ENCODE data around the gene VPS37C.
A peak's percentile ranks its signal among the peaks of the same experiment; 100 is the strongest.
"Not testable (repeated sequence)": the region's sequence is repeated elsewhere in the genome, so short reads cannot be mapped to it uniquely, and the experiment has no call there.

Gene VPS37C

DNA sequence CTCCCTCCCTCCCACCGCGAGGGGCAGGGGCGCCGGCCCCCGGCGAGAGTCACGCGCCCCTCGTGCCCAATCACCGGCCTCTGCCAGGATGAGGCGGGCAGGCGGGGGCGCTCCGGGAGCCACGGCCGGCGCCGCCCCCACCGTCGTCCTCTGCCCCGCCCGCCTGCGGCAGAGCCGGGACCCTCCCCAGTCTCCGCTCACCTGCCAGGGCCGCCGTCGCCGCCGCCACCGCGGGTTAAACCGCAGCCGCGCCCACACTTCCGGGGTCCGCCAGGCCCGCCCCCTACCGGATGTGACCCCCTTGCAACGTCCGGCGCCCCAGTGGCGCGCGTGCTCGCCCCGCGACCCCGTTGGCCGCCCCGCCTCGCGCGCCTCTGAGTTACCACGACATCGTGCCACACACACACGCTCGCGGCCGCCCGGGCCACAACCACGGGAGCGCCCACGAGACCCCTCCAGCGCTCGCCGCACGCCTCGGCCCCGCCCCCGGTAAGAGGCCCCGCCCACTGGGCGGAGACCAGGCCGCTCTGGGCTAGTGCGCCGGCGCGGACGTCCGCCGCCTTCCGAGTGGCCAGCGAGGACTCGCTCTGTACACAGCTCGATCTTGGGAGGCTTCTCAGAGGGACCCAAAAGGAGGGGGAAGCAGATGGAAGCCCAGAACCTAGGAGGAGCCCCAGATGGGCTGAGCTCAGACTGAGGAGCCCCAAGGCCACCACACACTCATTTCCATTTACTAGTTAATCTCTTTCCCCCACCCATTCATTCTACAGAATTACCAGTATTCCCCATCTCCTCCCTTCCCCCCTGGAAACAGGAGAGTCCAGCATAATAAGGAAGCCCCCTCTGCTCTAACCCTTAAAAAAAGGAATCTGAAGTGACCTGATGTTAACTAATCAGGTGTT lies at the start of gene VPS37C:
VPS37C (minus strand) TSS at position 237 of the 902 bp plus-strand sequence. CDS start 22,597 bp downstream, outside the sequence.
- ATAC-seq = peak; percentile 91
- peak within 1 kb of the TSS; percentile 94 to 98 for H3K4me3 Mint-ChIP-seq
- peaks cover 0 to 6% of the 10 kb centered on the region in 2 donors for H3K9me3 Mint-ChIP-seq
- H3K4me1 Mint-ChIP-seq = peaks cover 72% of the 10 kb centered on the region
- DNase-seq = peak; percentile 95 to 98
- H3K27me3 Mint-ChIP-seq = no peaks in the 10 kb centered on the region
- peak within 1 kb of the TSS; percentile 92 to 95 for H3K27ac Mint-ChIP-seq

DNA sequence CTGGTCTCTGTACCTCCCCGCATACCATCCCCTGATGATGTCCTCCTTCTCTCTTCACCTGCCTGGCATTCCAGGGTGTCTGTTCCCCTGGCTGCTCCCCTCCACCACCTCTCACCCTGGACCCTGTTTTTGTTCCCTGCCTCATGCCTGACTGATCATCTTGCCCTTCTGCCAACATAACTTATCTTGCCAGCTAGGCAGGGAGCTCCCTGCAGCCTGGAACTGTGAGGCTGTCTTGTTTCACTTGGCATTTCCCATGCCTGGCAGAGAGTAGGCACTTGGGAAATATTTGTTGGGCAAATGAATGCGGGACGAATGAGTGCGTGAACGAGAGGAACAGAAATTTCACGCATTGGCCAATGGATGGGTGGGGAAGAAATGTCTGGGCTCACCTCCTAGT lies 49.4 kb upstream of the VPS37C start:
- not testable (repeated sequence) for H3K4me1 Mint-ChIP-seq, H3K27ac Mint-ChIP-seq, H3K27me3 Mint-ChIP-seq, H3K4me3 Mint-ChIP-seq, ATAC-seq, H3K9me3 Mint-ChIP-seq, DNase-seq

GRCh38 chr11:61207636-61208310 lies 46.5 kb upstream of the VPS37C start:
- H3K4me1 Mint-ChIP-seq, H3K4me3 Mint-ChIP-seq, H3K9me3 Mint-ChIP-seq, DNase-seq, ATAC-seq, H3K27me3 Mint-ChIP-seq, H3K27ac Mint-ChIP-seq: not testable (repeated sequence)

- not testable (repeated sequence) for H3K4me1 Mint-ChIP-seq, ATAC-seq, DNase-seq, H3K4me3 Mint-ChIP-seq, H3K9me3 Mint-ChIP-seq, H3K27ac Mint-ChIP-seq
- H3K27me3 Mint-ChIP-seq = peaks cover 17% of the 10 kb centered on the region
These were observed 43.4 kb upstream of the VPS37C start for GRCh38 chr11:61204502-61205059.

GRCh38 chr11:61203873-61204272 lies 42.6 kb upstream of the VPS37C start:
- H3K9me3 Mint-ChIP-seq = not testable (repeated sequence)
- peaks cover 17% of the 10 kb centered on the region for H3K27me3 Mint-ChIP-seq

DNA sequence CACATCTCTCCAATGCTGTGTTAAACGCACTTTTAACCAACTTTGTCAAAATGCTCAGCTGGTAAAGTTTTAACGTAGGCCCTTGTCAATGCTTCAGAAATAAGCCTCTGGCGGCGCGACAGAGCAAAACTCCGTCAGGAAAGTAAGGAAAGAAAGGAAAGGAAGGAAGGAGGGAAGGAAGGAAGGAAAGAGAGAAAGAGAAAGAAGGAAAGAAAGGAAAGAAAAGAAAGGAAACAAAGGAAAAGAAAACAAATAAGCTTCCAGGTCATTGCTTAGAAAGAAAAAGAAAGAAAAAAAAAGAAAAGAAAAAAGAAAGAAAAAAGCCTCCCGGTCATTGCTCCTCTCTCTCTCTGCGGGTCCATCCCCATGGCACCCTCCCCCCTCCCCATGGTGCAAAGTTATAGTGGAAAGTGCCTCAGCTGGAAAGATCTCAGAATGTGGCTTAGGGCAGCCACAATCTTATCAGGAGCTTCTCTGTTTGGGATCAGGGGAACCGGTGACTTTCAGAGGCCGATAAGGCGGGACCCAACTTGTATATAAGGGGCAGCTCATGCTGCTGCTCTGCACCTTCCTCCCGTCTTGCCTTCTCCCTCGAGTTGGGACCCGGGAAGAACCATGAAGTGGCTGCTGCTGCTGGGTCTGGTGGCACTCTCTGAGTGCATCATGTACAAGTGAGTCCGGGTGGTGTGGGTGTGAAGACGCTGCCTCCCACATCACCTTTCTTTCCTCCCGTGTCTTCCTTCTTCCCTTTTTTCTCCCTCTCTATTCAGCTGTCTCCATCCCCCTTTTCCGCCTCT lies 41.9 kb upstream of the VPS37C start, which contains the start of gene PGA3:
PGA3 (plus strand) TSS at position 566 of the 797 bp plus-strand sequence; CDS start at position 616, 50 bp downstream.
- ATAC-seq, H3K27ac Mint-ChIP-seq, H3K4me3 Mint-ChIP-seq: not testable (repeated sequence)

More at GRCh38 chr11:61203873-61204272, 42.6 kb upstream of the VPS37C start:
- not testable (repeated sequence) for H3K4me1 Mint-ChIP-seq, H3K27ac Mint-ChIP-seq, ATAC-seq, DNase-seq, H3K4me3 Mint-ChIP-seq

DNA sequence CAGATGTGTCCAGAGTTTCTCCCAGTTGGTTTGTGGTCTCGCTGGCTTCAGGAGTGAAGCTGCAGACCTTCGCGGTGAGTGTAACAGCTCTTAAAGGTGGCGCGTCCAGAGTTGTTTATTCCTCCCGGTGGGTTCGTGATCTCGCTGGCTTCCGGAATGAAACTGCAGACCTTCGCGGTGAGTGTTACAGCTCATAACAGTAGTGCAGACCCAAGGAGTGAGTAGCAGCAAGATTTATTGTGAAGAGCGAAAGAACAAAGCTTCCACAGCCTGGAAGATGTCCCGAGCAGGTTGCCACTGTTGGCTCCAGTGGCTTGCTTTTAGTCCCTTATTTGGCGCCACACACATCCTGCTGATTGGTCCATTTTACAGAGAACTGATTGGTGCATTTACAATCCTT lies 40.2 kb upstream of the VPS37C start:
- Mint-ChIP-seq H3K4me1 (no peaks in the 10 kb centered on the region), H3K9me3 (peaks cover 0 to 6% of the 10 kb centered on the region in 2 donors), H3K27ac (peak overlapping the region in 1 of 2 donors; percentile 19), H3K27me3 (peaks cover 17% of the 10 kb centered on the region), H3K4me3 (no peak overlapping the region)
- no peak for DNase-seq
- ATAC-seq = no peak

More for the DNA sequence above, 41.9 kb upstream of the VPS37C start, which contains the start of gene PGA3:
- DNase-seq, H3K9me3 Mint-ChIP-seq, H3K4me1 Mint-ChIP-seq: not testable (repeated sequence)
- H3K27me3 Mint-ChIP-seq = peaks cover 17% of the 10 kb centered on the region

DNA sequence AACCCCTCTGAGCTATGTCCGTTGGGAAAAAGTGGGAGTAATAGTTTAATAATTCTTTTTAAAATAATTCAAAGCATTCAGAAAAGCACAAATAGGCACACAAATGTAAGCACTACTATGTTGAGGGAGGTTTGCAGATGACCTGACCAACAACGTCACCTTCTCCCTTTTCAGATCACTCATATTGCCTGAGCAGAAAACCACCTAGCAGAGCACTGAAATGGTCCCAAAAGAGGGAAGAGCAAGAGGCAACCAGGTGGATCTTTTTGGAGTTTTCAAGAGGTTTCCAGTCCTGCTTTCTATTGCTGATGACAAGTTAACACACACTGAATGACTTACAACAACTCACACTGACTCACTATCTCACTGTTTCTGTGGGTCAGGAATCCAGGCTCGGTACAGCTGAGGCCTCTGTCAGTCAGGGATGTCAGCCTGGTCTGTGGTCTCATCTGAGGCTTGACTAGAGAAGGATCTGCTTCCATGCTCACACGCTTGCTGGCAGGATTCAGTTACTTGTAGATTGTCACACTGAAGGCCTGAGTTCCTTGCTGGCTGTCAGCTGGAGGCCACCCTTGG lies 37.8 kb upstream of the VPS37C start:
- DNase-seq = no peak
- Mint-ChIP-seq H3K4me1 (no peaks in the 10 kb centered on the region), H3K9me3 (peaks cover 0 to 6% of the 10 kb centered on the region in 2 donors), H3K4me3 (no peak overlapping the region), H3K27ac (no peak overlapping the region), H3K27me3 (peaks cover 19% of the 10 kb centered on the region)
- ATAC-seq = no peak

- H3K9me3 Mint-ChIP-seq = peaks cover 0 to 6% of the 10 kb centered on the region in 2 donors
- no peak for ATAC-seq
- H3K4me3 Mint-ChIP-seq = no peak overlapping the region
- no peak overlapping the region for H3K27ac Mint-ChIP-seq
- no peak for DNase-seq
- peaks cover 25% of the 10 kb centered on the region for H3K27me3 Mint-ChIP-seq
- H3K4me1 Mint-ChIP-seq = no peaks in the 10 kb centered on the region
These were observed 37.1 kb upstream of the VPS37C start for GRCh38 chr11:61198361-61198760.

DNA sequence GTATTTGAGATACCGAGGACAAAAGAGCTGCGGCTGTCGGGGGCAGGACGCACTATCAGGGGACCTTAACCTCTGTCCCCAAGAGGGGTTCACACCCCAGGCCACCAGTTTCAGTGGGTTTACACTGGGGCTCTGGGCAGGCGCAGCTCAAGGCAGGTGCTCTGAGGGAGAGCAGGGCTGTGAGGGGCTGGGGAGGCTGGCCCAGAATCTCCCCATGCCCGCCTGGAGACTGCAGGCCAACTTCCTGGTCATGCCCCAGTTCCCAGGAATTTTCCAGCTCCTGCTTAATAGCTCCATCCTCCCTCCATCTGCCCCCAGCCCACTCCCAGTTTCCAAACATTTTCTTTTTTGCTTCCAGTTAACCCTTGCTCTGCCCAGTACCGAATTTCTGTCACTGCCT lies 34.5 kb upstream of the VPS37C start:
- Mint-ChIP-seq H3K27me3 (peaks cover 8% of the 10 kb centered on the region), H3K4me3 (no peak overlapping the region), H3K4me1 (no peaks in the 10 kb centered on the region), H3K9me3 (peaks cover 0 to 6% of the 10 kb centered on the region in 2 donors), H3K27ac (no peak overlapping the region)
- DNase-seq (no peak), ATAC-seq (no peak)

DNA sequence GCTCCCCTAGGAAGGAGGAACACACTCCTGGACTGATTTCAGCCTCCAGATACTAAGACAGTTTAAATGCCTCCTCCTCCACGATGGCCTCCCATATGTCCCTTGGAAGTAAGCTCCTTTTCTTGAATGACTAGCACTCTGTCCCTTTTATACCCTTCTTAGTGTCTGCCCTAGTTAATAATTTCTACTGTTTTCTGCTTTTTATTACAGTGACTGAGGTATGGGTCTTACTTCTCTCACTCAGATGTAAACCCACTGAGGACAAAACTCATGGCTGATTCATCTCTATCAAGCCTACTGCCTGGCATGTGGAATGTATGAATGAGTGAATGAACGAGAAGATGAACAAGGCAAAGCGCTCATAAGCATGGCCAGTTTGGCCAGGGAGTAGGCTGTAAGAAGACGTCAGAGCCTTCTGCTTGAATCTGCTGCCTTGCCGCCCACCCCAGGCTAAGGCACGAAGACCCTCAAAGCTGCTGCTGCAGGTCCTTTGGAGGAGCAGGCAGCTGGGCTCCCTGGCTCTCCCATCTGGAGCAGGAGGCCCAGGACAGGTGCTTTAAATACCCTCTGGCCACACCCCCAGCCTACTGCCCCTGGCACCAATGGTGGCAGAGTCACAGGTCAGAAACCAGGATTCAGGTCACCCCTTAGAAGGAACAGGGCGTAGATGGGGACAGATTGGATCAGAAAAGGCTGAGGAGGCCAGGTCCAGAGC lies 33.9 kb upstream of the VPS37C start:
- no peak for DNase-seq
- ATAC-seq = no peak
- no peaks in the 10 kb centered on the region for H3K4me1 Mint-ChIP-seq
- H3K27me3 Mint-ChIP-seq = peaks cover 8% of the 10 kb centered on the region
- H3K4me3 Mint-ChIP-seq = no peak overlapping the region
- peaks cover 0 to 6% of the 10 kb centered on the region in 2 donors for H3K9me3 Mint-ChIP-seq
- H3K27ac Mint-ChIP-seq = no peak overlapping the region

GRCh38 chr11:61194169-61194671 lies 33.0 kb upstream of the VPS37C start:
- DNase-seq (no peak), ATAC-seq (no peak)
- Mint-ChIP-seq H3K9me3 (peaks cover 0 to 3% of the 10 kb centered on the region in 2 donors), H3K4me1 (no peaks in the 10 kb centered on the region), H3K27me3 (peaks cover 8% of the 10 kb centered on the region), H3K4me3 (no peak overlapping the region), H3K27ac (peak overlapping the region in 1 of 2 donors; percentile 9)

DNA sequence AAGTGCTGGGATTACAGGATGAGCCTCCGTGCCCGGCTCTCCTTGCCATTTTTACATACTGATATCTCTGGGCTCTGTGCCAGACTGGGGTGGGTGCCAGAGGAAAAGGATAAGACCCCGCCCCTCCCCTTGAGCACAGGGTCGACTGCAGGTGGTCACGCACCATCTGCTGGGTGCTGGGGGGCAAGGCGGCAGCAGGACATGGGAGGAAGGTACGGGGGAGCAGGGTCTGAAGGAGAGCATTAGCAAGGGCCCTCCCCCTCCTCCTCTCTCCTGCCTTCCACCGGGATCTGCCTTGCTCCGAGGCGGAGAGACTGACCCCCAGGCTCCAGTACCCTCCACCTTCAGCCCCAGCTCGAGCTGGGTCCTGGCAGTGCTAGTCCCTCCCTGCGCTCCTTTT lies 32.4 kb upstream of the VPS37C start:
- ATAC-seq (no peak), DNase-seq (no peak)
- Mint-ChIP-seq H3K9me3 (no peaks in the 10 kb centered on the region), H3K4me3 (no peak overlapping the region), H3K4me1 (no peaks in the 10 kb centered on the region), H3K27ac (no peak overlapping the region), H3K27me3 (peaks cover 8% of the 10 kb centered on the region)

GRCh38 chr11:61189933-61190332 lies 28.7 kb upstream of the VPS37C start:
- DNase-seq (no peak), ATAC-seq (no peak)
- no peaks in the 10 kb centered on the region for H3K9me3 Mint-ChIP-seq
- no peak overlapping the region for H3K27ac Mint-ChIP-seq
- H3K27me3 Mint-ChIP-seq = peaks cover 8% of the 10 kb centered on the region
- H3K4me1 Mint-ChIP-seq = peaks cover 6% of the 10 kb centered on the region
- H3K4me3 Mint-ChIP-seq = no peak overlapping the region
